Caco-2 (cell line): ENCODE data around the gene GRK5. TPM values are rescaled to one million over a fixed set of nuclear protein-coding genes. Genes with fewer than 3 reads are reported as not detected.

Experiments
- BruUV-seq: library from RNA; stranded (reverse); fragments of 400-500 nt; replicated peaks from 2 replicates; lab custom pipeline; 2021; lab: Mats Ljungman, UMichigan
- CTCF ChIA-PET: fragments of 300-600 bp; sonication (Branson Sonifier 250); formaldehyde crosslinking; loops from one replicate; lab custom pipeline; 2022; ENCODE audit warnings: antibody characterized with exemption; lab: Charles Lee
- POLR2A ChIA-PET: fragments of 300-600 bp; sonication (Branson Sonifier 250); formaldehyde crosslinking; loops from one replicate; lab custom pipeline; 2022; ENCODE audit warnings: antibody characterized with exemption; lab: Charles Lee
- DNase-seq, 2 experiments: peaks; one replicate each; pipeline versions ENCODE4 v3.0.0 to v3.0.0-alpha.2; 2020 to 2022
- H3K27me3 ChIP-seq: replicated peaks from 2 replicates; pipeline ENCODE4 v1.6.0; 2011; ENCODE audit warnings: low read length; ENCODE audit not compliant: control insufficient read depth, insufficient read depth
- H3K36me3 ChIP-seq: 2 replicates; pipeline ENCODE4 v1.5.1; 2011; ENCODE audit warnings: low read length; ENCODE audit not compliant: control insufficient read depth, insufficient read depth
- H3K4me1 ChIP-seq: fragments of 250-450 bp; sonication (Bioruptor Pico); 2 replicates; pipeline ENCODE4 v1.5.1; 2020; ENCODE audit warnings: mild to moderate bottlenecking
- H3K4me3 ChIP-seq: 2 replicates; pipeline ENCODE4 v1.5.1; 2011; ENCODE audit warnings: low read depth, mild to moderate bottlenecking, control low read depth, low read length
- H3K9me3 ChIP-seq: fragments of 250-450 bp; sonication (Bioruptor Pico); 2 replicates; pipeline ENCODE4 v1.5.1; 2020; ENCODE audit warnings: mild to moderate bottlenecking, moderate library complexity
- H3K27ac Mint-ChIP-seq: one replicate; pipeline ENCODE4 v1.8.0; 2022; ENCODE audit warnings: mixed read lengths; ENCODE audit not compliant: unreplicated experiment
- H3K27me3 Mint-ChIP-seq: one replicate; pipeline ENCODE4 v1.8.0; 2022; ENCODE audit warnings: mixed read lengths; ENCODE audit not compliant: insufficient read depth, unreplicated experiment
- H3K36me3 Mint-ChIP-seq: one replicate; pipeline ENCODE4 v1.8.0; 2022; ENCODE audit warnings: mild to moderate bottlenecking, mixed read lengths; ENCODE audit not compliant: insufficient read depth, unreplicated experiment
- H3K4me1 Mint-ChIP-seq: one replicate; pipeline ENCODE4 v1.8.0; 2022; ENCODE audit warnings: low read depth, mixed read lengths; ENCODE audit not compliant: unreplicated experiment
- H3K4me3 Mint-ChIP-seq: one replicate; pipeline ENCODE4 v1.8.0; 2022; ENCODE audit warnings: mild to moderate bottlenecking, moderate library complexity, mixed read lengths; ENCODE audit not compliant: unreplicated experiment
- H3K9me3 Mint-ChIP-seq: one replicate; pipeline ENCODE4 v1.8.0; 2022; ENCODE audit warnings: mixed read lengths; ENCODE audit not compliant: unreplicated experiment
- CTCF ChIP-seq, 2 experiments: fragments of 200-600 bp in 1 of 2; IDR thresholded peaks; 1 replicate in 1 of 2; 2 replicates in 1 of 2; pipeline versions ENCODE4 v1.5.1 to v1.8.0; 2011 to 2022; ENCODE audit warnings: antibody characterized with exemption in 1 of 2, control low read depth in 1 of 2, inconsistent platforms in 1 of 2, low read depth in 1 of 2, low read length in 1 of 2, mild to moderate bottlenecking in 1 of 2, moderate library complexity in 1 of 2; ENCODE audit not compliant: insufficient read depth in 1 of 2, severe bottlenecking in 1 of 2, unreplicated experiment in 1 of 2
- intact Hi-C: fragments of 100-400 bp; cut with micrococcal nuclease; formaldehyde crosslinking; loops from one replicate; pipeline ENCODE4 v1.10.0; 2022; ENCODE audit not compliant: unreplicated experiment
- total RNA-seq: library from RNA; stranded (reverse); gene quantifications from 2 replicates; pipeline ENCODE4 v1.2.3, GENCODE V29; 2022

Gene GRK5
- total RNA-seq, 1 experiment from 2014 or later = 7.7 TPM

DNA sequence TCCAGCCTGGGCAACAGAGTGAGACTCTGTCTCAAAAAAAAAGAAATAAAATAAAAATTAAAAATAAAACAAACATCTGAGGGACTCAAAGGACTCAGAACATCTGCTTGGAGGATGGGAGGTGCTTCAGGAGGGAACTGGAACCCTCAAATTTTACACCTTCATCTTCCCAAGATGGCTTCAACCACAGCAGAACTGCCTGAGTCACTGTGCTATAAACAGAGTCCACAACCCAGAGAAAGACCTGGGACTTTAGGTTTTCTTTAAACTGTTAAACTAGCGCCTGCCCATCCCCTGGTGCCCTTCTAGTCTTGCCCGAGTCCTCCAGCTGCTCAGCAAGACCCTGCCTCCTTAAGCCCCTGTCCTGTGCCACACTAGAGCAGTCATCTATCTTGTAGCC is 294.3 kb downstream of the GRK5 start:
- Histone ChIP-seq H3K36me3 (no peaks in the 10 kb centered on the region), H3K27me3 (no peaks in the 10 kb centered on the region; the same call in 1 of the 2 replicates), H3K4me3 (no peak overlapping the region), H3K4me1 (no peaks in the 10 kb centered on the region), H3K9me3 (no peaks in the 10 kb centered on the region)
- Mint-ChIP-seq H3K4me3 (no peak overlapping the region), H3K4me1 (no peaks in the 10 kb centered on the region), H3K36me3 (no peaks in the 10 kb centered on the region), H3K9me3 (no peaks in the 10 kb centered on the region), H3K27me3 (no peaks in the 10 kb centered on the region), H3K27ac (no peak overlapping the region)
- ChIA-PET CTCF (no interaction called here), POLR2A (no interaction called here)
- TF ChIP-seq CTCF (IDR thresholded peaks at IDR 0.05; ENCODE audit: insufficient read depth in 1 of 2, low read depth in 1 of 2, low read length in 1 of 2, severe bottlenecking in 1 of 2, unreplicated experiment in 1 of 2) = no peak
- DNase-seq = no peak
- BruUV-seq = no TSS peak
- intact Hi-C loops = no loop called here

GRCh38 chr10:119502209-119502608 is 294.8 kb downstream of the GRK5 start:
- no peaks in the 10 kb centered on the region for H3K27me3 Mint-ChIP-seq
- no peak overlapping the region for H3K27ac Mint-ChIP-seq
- no peaks in the 10 kb centered on the region for H3K9me3 Mint-ChIP-seq
- H3K27me3 ChIP-seq = no peaks in the 10 kb centered on the region; the same call in 1 of the 2 replicates
- ChIA-PET POLR2A (no interaction called here), CTCF (no interaction called here)
- no peak for TF ChIP-seq CTCF (IDR thresholded peaks at IDR 0.05; ENCODE audit: insufficient read depth in 1 of 2, low read depth in 1 of 2, low read length in 1 of 2, severe bottlenecking in 1 of 2, unreplicated experiment in 1 of 2)
- no peak overlapping the region for H3K4me3 ChIP-seq
- H3K4me1 Mint-ChIP-seq = no peaks in the 10 kb centered on the region
- no peaks in the 10 kb centered on the region for H3K4me1 ChIP-seq
- BruUV-seq = no TSS peak
- H3K9me3 ChIP-seq = no peaks in the 10 kb centered on the region
- H3K4me3 Mint-ChIP-seq = no peak overlapping the region
- intact Hi-C loops = no loop called here
- DNase-seq = no peak
- H3K36me3 Mint-ChIP-seq = no peaks in the 10 kb centered on the region
- H3K36me3 ChIP-seq = no peaks in the 10 kb centered on the region

GRCh38 chr10:119502618-119503155 is 295.3 kb downstream of the GRK5 start:
- CTCF ChIA-PET = no interaction called here

More at GRCh38 chr10:119502618-119503155, 295.3 kb downstream of the GRK5 start:
- H3K4me3 ChIP-seq = no peak overlapping the region
- H3K9me3 ChIP-seq = no peaks in the 10 kb centered on the region
- H3K4me1 ChIP-seq = no peaks in the 10 kb centered on the region
- DNase-seq = no peak
- no peaks in the 10 kb centered on the region for H3K4me1 Mint-ChIP-seq
- H3K4me3 Mint-ChIP-seq = no peak overlapping the region
- POLR2A ChIA-PET = no interaction called here
- no peak for TF ChIP-seq CTCF (IDR thresholded peaks at IDR 0.05; ENCODE audit: insufficient read depth in 1 of 2, low read depth in 1 of 2, low read length in 1 of 2, severe bottlenecking in 1 of 2, unreplicated experiment in 1 of 2)
- H3K27ac Mint-ChIP-seq = no peak overlapping the region
- no peaks in the 10 kb centered on the region for H3K36me3 Mint-ChIP-seq
- BruUV-seq = no TSS peak
- intact Hi-C loops = no loop called here
- no peaks in the 10 kb centered on the region for H3K27me3 Mint-ChIP-seq
- no peaks in the 10 kb centered on the region; the same call in 1 of the 2 replicates for H3K27me3 ChIP-seq
- no peaks in the 10 kb centered on the region for H3K36me3 ChIP-seq
- no peaks in the 10 kb centered on the region for H3K9me3 Mint-ChIP-seq
